Measurements from ENCODE around the gene DGUOK. TPM values are rescaled to one million over a fixed set of nuclear protein-coding genes. Genes with fewer than 3 reads are reported as not detected.

DGUOK gene
- polyA plus RNA-seq, 12 donors, result 12.0 to 54.1 (median 40.2) TPM; not detected in 1

Other genes starting within 250 kb of the DGUOK start
- 10 to 100 TPM in 11 of 12 donors, not detected in 1; 33.8 to 54.8 (median 50.7) TPM for gene TPRKB, start 189.5 kb upstream of the DGUOK start, polyA plus RNA-seq (ENCODE audit: insufficient read length in 12 of 12)
- gene DUSP11, start 146.8 kb upstream of the DGUOK start, polyA plus RNA-seq (ENCODE audit: insufficient read length in 12 of 12), result 10 to 100 TPM in 11 of 12 donors, not detected in 1; 16.8 to 29.1 (median 21.1) TPM
- gene C2orf78, start 142.7 kb upstream of the DGUOK start, polyA plus RNA-seq (ENCODE audit: insufficient read length in 12 of 12), result not detected
- gene STAMBP, start 97.9 kb upstream of the DGUOK start, polyA plus RNA-seq (ENCODE audit: insufficient read length in 12 of 12), result 10 to 100 TPM in 11 of 12 donors, not detected in 1; 20.9 to 52.3 (median 46.7) TPM
- 100 to 1,000 TPM in 1 of 12 donors, 1 to 10 TPM in 10, not detected in 1; 3.1 to 200 (median 5.0) TPM for gene ACTG2, start 33.9 kb upstream of the DGUOK start, polyA plus RNA-seq (ENCODE audit: insufficient read length in 12 of 12)
- 10 to 100 TPM in 5 of 12 donors, 1 to 10 TPM in 6, not detected in 1; 7.8 to 17.3 (median 9.6) TPM for gene TET3, start 58.0 kb downstream of the DGUOK start, polyA plus RNA-seq (ENCODE audit: insufficient read length in 12 of 12)
- 10 to 100 TPM in 11 of 12 donors, not detected in 1; 21.5 to 28.1 (median 24.5) TPM for gene BOLA3, start 221.0 kb downstream of the DGUOK start, polyA plus RNA-seq (ENCODE audit: insufficient read length in 12 of 12)

Measured in muscle of arm (tissue), 12 donors.